HT-29 (cell line): ENCODE data around the gene ZNF584. TPM values are rescaled to one million over a fixed set of nuclear protein-coding genes. Genes with fewer than 3 reads are reported as not detected.
"Not testable (repeated sequence)": the region's sequence is repeated elsewhere in the genome, so short reads cannot be mapped to it uniquely, and the experiment has no call there.

Experiments used
- DNase-seq: peaks from one replicate; pipeline ENCODE4 v3.0.0-alpha.2; 2015; ENCODE audit warnings: low spot score
- total RNA-seq: library from RNA; depleted of rRNA; stranded (reverse); fragments of >200 nt; shearing (Covaris generic); gene quantifications from 2 replicates; pipeline ENCODE4 v1.2.3, GENCODE V29; 2014; rRNA removed

ZNF584 gene
- total RNA-seq: 26.6 and 33.1 TPM in 2 replicates

- DNase-seq: peak; percentile 98
Observed at GRCh38 chr19:58408152-58409009, at the start of gene ZNF584. Gene ZNF584, plus strand, starts transcription at chr19:58408649. Its CDS starts 499 bp downstream, at chr19:58409148.

- DNase-seq: no peak
Observed at GRCh38 chr19:58361900-58362271, 46.6 kb upstream of the ZNF584 start.

- peak; percentile 99 for DNase-seq
Observed at GRCh38 chr19:58362272-58362994, 46.0 kb upstream of the ZNF584 start, which contains the start of gene ZNF497. Gene ZNF497, minus strand, starts transcription at chr19:58362751. Its CDS starts 5,116 bp downstream, at chr19:58357635.

- DNase-seq: no peak
Observed at GRCh38 chr19:58364146-58364545, 44.3 kb upstream of the ZNF584 start.

GRCh38 chr19:58366585-58367430, 41.6 kb upstream of the ZNF584 start:
- no peak for DNase-seq

- DNase-seq: no peak
Observed at GRCh38 chr19:58367698-58368454, 40.6 kb upstream of the ZNF584 start.

GRCh38 chr19:58368561-58369360, 39.7 kb upstream of the ZNF584 start:
- DNase-seq: no peak

GRCh38 chr19:58372311-58373133, 35.9 kb upstream of the ZNF584 start:
- DNase-seq: peak; percentile 50

GRCh38 chr19:58374200-58374599, 34.2 kb upstream of the ZNF584 start:
- DNase-seq: no peak

- not testable (repeated sequence) for DNase-seq
Observed at GRCh38 chr19:58376724-58377123, 31.7 kb upstream of the ZNF584 start.

- DNase-seq: no peak
Observed at GRCh38 chr19:58379246-58379645, 29.2 kb upstream of the ZNF584 start.

- no peak for DNase-seq
Observed at GRCh38 chr19:58380037-58380661, 28.3 kb upstream of the ZNF584 start.

GRCh38 chr19:58380662-58381459, 27.6 kb upstream of the ZNF584 start, which contains the start of gene ZNF837:
Gene ZNF837, minus strand, starts transcription at chr19:58381030. Its CDS starts 11,698 bp downstream, at chr19:58369332.
- peak; percentile 100 for DNase-seq

GRCh38 chr19:58381460-58382212, 26.8 kb upstream of the ZNF584 start:
- no peak for DNase-seq

- DNase-seq: no peak
Observed at GRCh38 chr19:58382997-58383603, 25.3 kb upstream of the ZNF584 start.

- DNase-seq: no peak
Observed at GRCh38 chr19:58385313-58385890, 23.0 kb upstream of the ZNF584 start.
